Hepatocyte (in vitro differentiated cells): ENCODE data around the gene GATA2. TPM values are rescaled to one million over a fixed set of nuclear protein-coding genes. Genes with fewer than 3 reads are reported as not detected.

ENCODE experiments used
- DNase-seq: peaks from one replicate; pipeline ENCODE4 v3.0.0-alpha.2; 2016; ENCODE audit warnings: low spot score
- H2AFZ ChIP-seq: fragments of 200-600 bp; sonication (generic); 2 replicates; pipeline ENCODE4 v1.6.0; 2016; ENCODE audit warnings: antibody characterized with exemption, mild to moderate bottlenecking
- H3K27ac ChIP-seq: fragments of 200-600 bp; sonication (generic); 2 replicates; pipeline ENCODE4 v1.5.1; 2016; ENCODE audit warnings: mild to moderate bottlenecking
- H3K27me3 ChIP-seq: fragments of 200-600 bp; sonication (generic); 2 replicates; pipeline ENCODE4 v1.6.1; 2016
- H3K36me3 ChIP-seq: fragments of 200-600 bp; sonication (generic); replicated peaks from 2 replicates; pipeline ENCODE4 v1.5.1; 2016; ENCODE audit warnings: low read depth; ENCODE audit not compliant: insufficient read depth
- H3K4me1 ChIP-seq: fragments of 200-600 bp; sonication (generic); 2 replicates; pipeline ENCODE4 v1.5.1; 2016; ENCODE audit warnings: mild to moderate bottlenecking, moderate library complexity; ENCODE audit not compliant: insufficient read depth
- H3K4me2 ChIP-seq: fragments of 200-600 bp; sonication (generic); 2 replicates; pipeline ENCODE4 v1.6.0; 2016
- H3K4me3 ChIP-seq: fragments of 200-600 bp; sonication (generic); 2 replicates; pipeline ENCODE4 v1.5.1; 2016; ENCODE audit warnings: mild to moderate bottlenecking
- H3K79me2 ChIP-seq: fragments of 200-600 bp; sonication (generic); 2 replicates; pipeline ENCODE4 v1.6.0; 2017; ENCODE audit warnings: mild to moderate bottlenecking
- H3K9me2 ChIP-seq: fragments of 200-600 bp; sonication (generic); replicated peaks from 2 replicates; pipeline ENCODE4 v1.6.0; 2017; ENCODE audit warnings: mild to moderate bottlenecking; ENCODE audit not compliant: insufficient read depth
- H3K9me3 ChIP-seq: fragments of 200-600 bp; sonication (generic); 2 replicates; pipeline ENCODE4 v1.5.1; 2016; ENCODE audit warnings: low read depth, mild to moderate bottlenecking
- H4K20me1 ChIP-seq: fragments of 200-600 bp; sonication (generic); 2 replicates; pipeline ENCODE4 v1.6.0; 2016; ENCODE audit warnings: mild to moderate bottlenecking; ENCODE audit not compliant: insufficient read depth, poor library complexity, severe bottlenecking
- EZH2 ChIP-seq: fragments of 200-600 bp; sonication (generic); IDR thresholded peaks from 2 replicates; pipeline ENCODE4 v1.6.1; 2016; ENCODE audit warnings: antibody characterized with exemption, mild to moderate bottlenecking, borderline replicate concordance
- EZH2phosphoT487 ChIP-seq: fragments of 200-600 bp; sonication (generic); IDR thresholded peaks from one replicate; pipeline ENCODE4 v1.6.1; 2018; ENCODE audit warnings: antibody characterized with exemption, mild to moderate bottlenecking, low read depth, moderate library complexity; ENCODE audit not compliant: unreplicated experiment, severe bottlenecking
- WGBS: methylation state at CpG from one replicate; pipeline ENCODE4 v1.1.6; 2016; ENCODE audit warnings: low lambda C conversion rate; ENCODE audit errors: missing lambda C conversion rate; 5-methylcytosine and 5-hydroxymethylcytosine counted together
- polyA plus RNA-seq: library from polyadenylated mRNA; unstranded; fragments of >200 nt; fragmentation: Nextera tagmentation; extraction: Ambion mirVana; gene quantifications from 2 replicates; pipeline ENCODE4 v1.2.1, GENCODE V29; 2016
- total RNA-seq: library from RNA; depleted of rRNA; stranded (reverse); fragments of >200 nt; gene quantifications from 2 replicates; pipeline ENCODE4 v1.2.3, GENCODE V29; 2014
- TF ChIP-seq, protein P1 (sequence below): fragments of 200-600 bp; sonication (generic); IDR thresholded peaks from 2 replicates; pipeline ENCODE4 v1.5.1; 2016; ENCODE audit warnings: antibody characterized with exemption, mild to moderate bottlenecking; ENCODE audit not compliant: poor library complexity

The GATA2 gene
- total and polyA plus RNA-seq, 2 experiments from 2014 or later, result 2.4 to 2.6 TPM

DNA sequence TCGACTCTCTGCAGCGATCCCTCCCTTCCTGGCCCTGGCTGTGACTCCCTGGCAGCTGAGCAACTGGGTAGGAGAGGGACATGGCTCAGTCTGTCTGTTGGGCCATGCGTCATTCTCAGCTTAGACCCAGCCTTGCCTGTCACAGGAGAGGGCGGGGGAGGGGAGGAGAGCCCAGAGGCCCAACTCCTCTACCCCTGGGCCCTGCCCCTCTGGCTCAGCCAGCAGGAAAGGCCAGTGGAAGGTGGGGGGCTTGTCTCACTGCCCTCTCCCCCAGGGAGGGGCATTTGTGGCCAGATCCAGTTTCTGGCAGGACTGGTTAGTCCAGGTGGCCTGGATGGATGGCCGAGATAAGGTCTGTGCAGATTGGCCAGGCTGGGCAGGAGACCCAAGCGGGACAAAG, 57.9 kb downstream of the GATA2 start:
- no peaks in the 10 kb centered on the region for H3K9me3 ChIP-seq
- DNase-seq, result peak; percentile 42
- no peaks in the 10 kb centered on the region for H4K20me1 ChIP-seq
- no peaks in the 10 kb centered on the region for H3K36me3 ChIP-seq
- no peak overlapping the region for H2AFZ ChIP-seq
- peaks cover 47% of the 10 kb centered on the region for H3K27me3 ChIP-seq
- H3K4me2 ChIP-seq, result no peak overlapping the region
- no peaks in the 10 kb centered on the region for H3K9me2 ChIP-seq
- peaks cover 5% of the 10 kb centered on the region for H3K4me1 ChIP-seq
- H3K4me3 ChIP-seq, result no peak overlapping the region
- no peaks in the 10 kb centered on the region for H3K79me2 ChIP-seq
- 81% methylated on average over 5 of the region's 6 CpGs for WGBS
- TF ChIP-seq EZH2, result no peak
- TF ChIP-seq, protein P1, sequence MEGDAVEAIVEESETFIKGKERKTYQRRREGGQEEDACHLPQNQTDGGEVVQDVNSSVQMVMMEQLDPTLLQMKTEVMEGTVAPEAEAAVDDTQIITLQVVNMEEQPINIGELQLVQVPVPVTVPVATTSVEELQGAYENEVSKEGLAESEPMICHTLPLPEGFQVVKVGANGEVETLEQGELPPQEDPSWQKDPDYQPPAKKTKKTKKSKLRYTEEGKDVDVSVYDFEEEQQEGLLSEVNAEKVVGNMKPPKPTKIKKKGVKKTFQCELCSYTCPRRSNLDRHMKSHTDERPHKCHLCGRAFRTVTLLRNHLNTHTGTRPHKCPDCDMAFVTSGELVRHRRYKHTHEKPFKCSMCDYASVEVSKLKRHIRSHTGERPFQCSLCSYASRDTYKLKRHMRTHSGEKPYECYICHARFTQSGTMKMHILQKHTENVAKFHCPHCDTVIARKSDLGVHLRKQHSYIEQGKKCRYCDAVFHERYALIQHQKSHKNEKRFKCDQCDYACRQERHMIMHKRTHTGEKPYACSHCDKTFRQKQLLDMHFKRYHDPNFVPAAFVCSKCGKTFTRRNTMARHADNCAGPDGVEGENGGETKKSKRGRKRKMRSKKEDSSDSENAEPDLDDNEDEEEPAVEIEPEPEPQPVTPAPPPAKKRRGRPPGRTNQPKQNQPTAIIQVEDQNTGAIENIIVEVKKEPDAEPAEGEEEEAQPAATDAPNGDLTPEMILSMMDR, result no peak
- no peak for TF ChIP-seq EZH2phosphoT487
- no peak overlapping the region for H3K27ac ChIP-seq

DNA sequence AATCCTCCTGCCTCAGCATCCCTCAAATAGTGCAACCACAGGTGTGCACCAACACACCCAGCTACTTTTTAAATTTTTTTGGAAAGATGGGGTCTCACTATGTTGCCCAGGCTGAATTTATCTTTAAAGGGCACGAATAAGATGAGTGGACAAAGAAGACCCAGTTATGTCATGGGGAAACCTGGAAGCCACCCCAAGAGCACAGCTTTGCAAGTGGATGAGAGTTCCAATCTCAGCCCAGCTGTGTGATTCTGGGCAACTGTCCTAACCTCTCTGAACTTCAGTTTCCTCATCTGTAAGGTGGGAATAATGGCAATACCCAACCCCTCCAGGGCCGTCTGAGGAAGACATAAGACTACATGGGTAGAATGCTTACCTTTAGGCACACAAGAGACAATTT, 58.5 kb downstream of the GATA2 start:
- 95% methylated on average over 2 of the region's 2 CpGs for WGBS
- no peaks in the 10 kb centered on the region for H3K36me3 ChIP-seq

DNA sequence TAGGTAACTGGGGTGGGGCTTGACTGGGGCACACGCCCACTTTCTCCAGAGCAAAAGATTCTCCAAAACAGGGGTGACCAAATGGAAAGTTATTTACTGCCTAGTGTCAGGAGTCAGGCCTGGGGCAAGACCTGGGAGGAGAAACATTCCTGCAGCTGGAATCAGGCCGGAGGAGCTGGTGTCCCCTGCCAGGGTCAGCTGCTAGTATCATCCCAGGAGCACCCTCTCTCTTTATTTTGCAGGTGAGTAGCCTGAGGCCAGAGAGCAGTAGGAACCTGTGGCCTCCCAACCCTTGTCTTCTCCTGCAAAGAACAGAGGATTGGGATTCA, 59.2 kb downstream of the GATA2 start:
- Histone ChIP-seq H3K4me3 (no peak overlapping the region), H3K36me3 (no peaks in the 10 kb centered on the region), H3K27ac (no peak overlapping the region), H3K27me3 (peaks cover 47% of the 10 kb centered on the region), H3K4me1 (peaks cover 5% of the 10 kb centered on the region), H4K20me1 (no peaks in the 10 kb centered on the region), H3K4me2 (no peak overlapping the region), H3K9me2 (no peaks in the 10 kb centered on the region), H2AFZ (no peak overlapping the region), H3K79me2 (no peaks in the 10 kb centered on the region), H3K9me3 (no peaks in the 10 kb centered on the region)
- TF ChIP-seq, protein P1, result no peak
- TF ChIP-seq EZH2 (no peak), EZH2phosphoT487 (no peak)
- no peak for DNase-seq
- 61% methylated on average over 2 of the region's 2 CpGs for WGBS

More for the DNA sequence above, 58.5 kb downstream of the GATA2 start:
- Histone ChIP-seq H3K4me2 (no peak overlapping the region), H3K27ac (no peak overlapping the region), H3K79me2 (no peaks in the 10 kb centered on the region), H3K9me3 (no peaks in the 10 kb centered on the region), H2AFZ (no peak overlapping the region), H3K4me1 (peaks cover 5% of the 10 kb centered on the region), H4K20me1 (no peaks in the 10 kb centered on the region), H3K27me3 (peaks cover 47% of the 10 kb centered on the region), H3K9me2 (no peaks in the 10 kb centered on the region), H3K4me3 (no peak overlapping the region)
- no peak for TF ChIP-seq EZH2phosphoT487
- DNase-seq, result no peak

DNA sequence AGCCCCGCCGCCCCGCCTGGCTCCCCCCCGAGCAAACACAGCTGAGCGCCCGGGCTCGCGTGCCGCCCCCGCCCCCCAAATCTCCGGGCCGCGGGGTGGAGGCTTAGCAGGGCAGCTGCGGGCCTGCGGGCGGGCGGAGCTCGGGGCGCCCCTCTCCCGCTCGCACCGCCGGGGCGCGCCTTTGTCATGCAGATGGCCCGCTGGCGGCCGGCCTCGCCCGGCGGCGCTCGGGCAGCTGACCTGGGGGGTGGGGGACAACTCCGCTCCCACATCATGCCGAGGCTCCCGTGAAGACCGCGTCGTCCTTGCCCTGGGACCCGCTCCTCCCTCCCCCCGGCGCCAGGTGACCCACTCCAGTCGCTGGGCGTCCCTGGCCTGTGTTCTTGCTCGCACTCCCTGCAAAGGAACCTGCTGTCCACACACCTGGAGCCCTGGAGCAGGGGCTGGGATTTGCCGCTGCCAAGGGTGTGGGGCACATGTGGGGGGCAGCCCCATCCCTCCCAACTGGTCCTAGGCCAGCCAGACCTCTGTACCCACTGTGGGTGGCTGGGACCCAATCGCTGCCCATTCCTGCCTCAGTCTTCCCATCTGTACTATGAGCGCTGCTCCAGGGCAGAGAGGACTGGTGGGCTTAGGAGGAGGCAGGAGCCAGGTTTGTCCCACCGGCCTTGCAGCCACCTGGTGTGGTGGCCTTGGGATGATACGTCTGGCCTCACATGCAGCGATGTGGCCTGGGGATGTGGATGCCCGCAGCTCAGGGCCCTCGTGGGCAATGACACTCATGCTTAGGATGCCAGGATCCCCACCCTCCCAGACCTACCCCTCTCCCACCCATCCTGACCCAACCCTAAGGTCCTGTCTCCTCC, 59.8 kb downstream of the GATA2 start:
- H3K4me1 ChIP-seq, result peaks cover 5% of the 10 kb centered on the region
- no peaks in the 10 kb centered on the region for H3K9me3 ChIP-seq
- H4K20me1 ChIP-seq, result no peaks in the 10 kb centered on the region
- peak overlapping the region; percentile 21 for H3K4me3 ChIP-seq
- H3K27me3 ChIP-seq, result peaks cover 47% of the 10 kb centered on the region
- H3K36me3 ChIP-seq, result no peaks in the 10 kb centered on the region
- TF ChIP-seq, protein P1, result no peak
- TF ChIP-seq EZH2phosphoT487 (no peak), EZH2 (no peak)
- no peak overlapping the region for H3K27ac ChIP-seq
- 50% methylated on average over 14 of the region's 53 CpGs for WGBS
- peak; percentile 51 for DNase-seq
- H3K79me2 ChIP-seq, result no peaks in the 10 kb centered on the region
- peak overlapping the region; percentile 93 for H3K4me2 ChIP-seq
- peak overlapping the region; percentile 45 for H2AFZ ChIP-seq
- H3K9me2 ChIP-seq, result no peaks in the 10 kb centered on the region
